GM23338 (cell line): ENCODE results near the gene MTPN. TPM values are rescaled to one million over a fixed set of nuclear protein-coding genes. Genes with fewer than 3 reads are reported as not detected.

Source experiments
- polyA plus RNA-seq: library from polyadenylated mRNA; unstranded; fragments of >200 nt; fragmentation: Nextera tagmentation; extraction: Ambion mirVana; gene quantifications from 2 replicates; pipeline ENCODE4 v1.2.1, GENCODE V29; 2016
- small RNA-seq: library from RNA; depleted of rRNA; stranded (forward); fragments of <200 nt; gene quantifications from one replicate; pipeline ENCODE3, GENCODE V24; 2014; ENCODE audit warnings: low replicate concordance
- total RNA-seq: library from RNA; depleted of rRNA; stranded (reverse); fragments of >200 nt; shearing (Covaris generic); gene quantifications from 2 replicates; pipeline ENCODE4 v1.2.3, GENCODE V29; 2014; rRNA removed

Gene MTPN
- total and polyA plus RNA-seq, 2 experiments from 2014 or later: 87.7 to 90.3 TPM

Small RNA genes within 50 kb of the gene (small RNA-seq; reads per million reads assigned to genes)
- gene RNU6-223P: not detected

Other genes starting within 250 kb of the MTPN start
- gene SLC13A4, start 249.2 kb downstream of the MTPN start, total RNA-seq: 1.7 and 2.4 TPM in 2 replicates
- 2.3 TPM in 2 replicates for gene SLC13A4, start 249.2 kb downstream of the MTPN start, polyA plus RNA-seq
- not detected in 2 replicates for gene FAM180A, start 228.5 kb downstream of the MTPN start, total RNA-seq
- gene FAM180A, start 228.5 kb downstream of the MTPN start, polyA plus RNA-seq: not detected in 2 replicates